ENCODE data around the gene S100A10. TPM values are rescaled to one million over a fixed set of nuclear protein-coding genes. Genes with fewer than 3 reads are reported as not detected.

S100A10 gene
- total RNA-seq, 1 experiment from 2014 or later, result 160 TPM

DNA sequence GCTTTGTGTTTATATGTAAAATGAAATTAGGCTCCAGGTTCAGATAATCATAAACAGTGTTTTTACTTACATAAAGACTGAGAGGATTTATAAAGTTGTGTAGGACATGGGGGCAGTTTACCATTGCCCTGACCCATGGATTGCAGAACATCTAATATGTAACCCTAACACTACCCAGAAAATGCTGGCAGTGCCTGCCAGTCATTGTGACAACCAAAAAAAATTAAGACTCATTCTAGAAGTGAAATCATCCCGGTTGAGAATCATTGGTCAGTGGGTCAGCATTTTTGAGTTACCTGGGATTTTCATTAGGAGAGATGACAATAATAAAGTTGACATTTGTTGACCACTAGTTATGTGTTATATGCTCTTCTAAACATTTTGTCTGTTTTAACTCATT lies 53.1 kb downstream of the S100A10 start:
- H2BK5ac ChIP-seq (ENCODE audit: insufficient read length, low read length), result no peak overlapping the region
- H4K8ac ChIP-seq (replicated peaks; ENCODE audit: insufficient read length, low read depth, low read length), result no peak overlapping the region
- no peak overlapping the region for H2AK5ac ChIP-seq (ENCODE audit: insufficient read length, low read length)
- H4K20me1 ChIP-seq (ENCODE audit: control insufficient read depth, insufficient read depth, insufficient read length), result no peaks in the 10 kb centered on the region
- no peak overlapping the region for H3K9ac ChIP-seq (ENCODE audit: extremely low read depth, insufficient read length, low read length)
- no peak overlapping the region for H3K4ac ChIP-seq (ENCODE audit: low read depth, low read length)
- H2BK20ac ChIP-seq (ENCODE audit: low read depth, low read length, poor library complexity, severe bottlenecking), result no peak overlapping the region
- H3K4me2 ChIP-seq (ENCODE audit: insufficient read depth, insufficient read length, low read length), result no peak overlapping the region
- H3K36me3 Mint-ChIP-seq (ENCODE audit: insufficient read depth in 1 of 3, low read depth in 3 of 3), result no peaks in the 10 kb centered on the region
- no peak overlapping the region for H4K5ac ChIP-seq (ENCODE audit: insufficient read length, low read depth, low read length)
- H4K91ac ChIP-seq (ENCODE audit: insufficient read length, low read depth, low read length), result no peak overlapping the region
- H3K79me2 ChIP-seq (ENCODE audit: insufficient read depth, low read length), result no peaks in the 10 kb centered on the region
- no peaks in the 10 kb centered on the region for H3K79me1 ChIP-seq (ENCODE audit: insufficient read depth, low read depth, low read length, poor library complexity, severe bottlenecking)
- no peak overlapping the region for H3K56ac ChIP-seq (ENCODE audit: insufficient read length, low read depth, low read length)
- TF ChIP-seq CTCF (conservative IDR thresholded peaks at IDR 0.05), result no peak
- peaks cover 11 to 14% of the 10 kb centered on the region in 2 experiments for H3K4me1 Mint-ChIP-seq
- no peaks in the 10 kb centered on the region; the same call in 1 of the 2 replicates for H3K4me1 ChIP-seq (ENCODE audit: insufficient read depth, low read length)
- H2AFZ ChIP-seq (ENCODE audit: low read length), result no peak overlapping the region
- H3K4me3 Mint-ChIP-seq, result no peak overlapping the region
- no peak overlapping the region for H3K18ac ChIP-seq (ENCODE audit: insufficient read length, low read depth, low read length)
- no peaks in the 10 kb centered on the region for H3K9me3 ChIP-seq (ENCODE audit: control insufficient read depth, low read depth, low read length)
- H3K23me2 ChIP-seq (ENCODE audit: insufficient read length, low read depth, low read length, poor library complexity, severe bottlenecking), result no peaks in the 10 kb centered on the region
- H3K9me3 Mint-ChIP-seq, result no peaks in the 10 kb centered on the region
- no peak for DNase-seq
- H2BK120ac ChIP-seq (ENCODE audit: low read depth, low read length, poor library complexity, severe bottlenecking), result no peak overlapping the region
- no peaks in the 10 kb centered on the region; the same call in 1 of the 2 replicates for H3K27me3 Mint-ChIP-seq (ENCODE audit: low read depth)
- no peak overlapping the region for H3K27ac Mint-ChIP-seq
- no peak overlapping the region for H3K23ac ChIP-seq (ENCODE audit: insufficient read length, low read depth, low read length)
- no peak overlapping the region for H2BK15ac ChIP-seq (ENCODE audit: low read depth, low read length)
- H3K27ac ChIP-seq (ENCODE audit: insufficient read length, low read depth, low read length), result no peak overlapping the region
- H3T11ph ChIP-seq (ENCODE audit: low read length), result no peak overlapping the region
- H3K27me3 ChIP-seq (ENCODE audit: insufficient read depth, low read length), result no peaks in the 10 kb centered on the region
- H2BK12ac ChIP-seq (ENCODE audit: insufficient read length, low read depth, low read length), result no peak overlapping the region
- no CpG with 5 or more reads among the region's 1 CpG for WGBS (ENCODE audit: extremely low coverage, insufficient read length, low lambda C conversion rate)
- no peak overlapping the region for H3K14ac ChIP-seq (ENCODE audit: insufficient read depth, low read length)

Measured in H9 (cell line).